A673 (cell line): ENCODE results near the gene SIK3.

Experiments used
- EZH2 ChIP-seq: fragments of 200-600 bp; sonication (generic); IDR thresholded peaks from 2 replicates; pipeline ENCODE4 v1.6.1; 2017; ENCODE audit warnings: borderline replicate concordance, low read depth, mild to moderate bottlenecking, mixed read lengths, antibody characterized with exemption, low read length; ENCODE audit not compliant: poor library complexity, severe bottlenecking
- TF ChIP-seq, protein P1 (sequence below): fragments of 300-800, 200-600 bp; sonication (generic); conservative IDR thresholded peaks from 2 replicates; pipeline ENCODE4 v1.5.1; 2017; ENCODE audit warnings: low read depth, mild to moderate bottlenecking, antibody characterized with exemption, low read length, moderate library complexity, mixed read lengths

DNA sequence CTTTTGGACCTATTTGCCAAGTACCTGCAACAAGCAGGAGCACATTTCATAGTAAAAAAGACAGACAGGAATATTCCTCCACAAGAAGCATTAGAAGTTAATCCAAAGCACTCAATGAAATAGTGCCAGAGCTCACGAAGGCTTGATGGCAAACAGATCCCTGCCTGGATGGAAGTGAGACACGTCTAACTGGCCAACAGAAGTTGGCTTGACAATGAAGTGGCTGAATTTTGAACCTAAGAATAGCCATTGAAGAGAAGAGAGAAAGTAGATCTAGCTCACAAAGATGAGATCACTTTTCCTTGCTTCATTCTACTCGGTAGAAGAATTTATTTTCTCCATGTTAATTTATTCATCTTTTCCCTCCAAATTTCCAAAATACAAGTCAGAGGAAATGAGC, 230.2 kb downstream of the SIK3 start:
- TF ChIP-seq, protein P1, sequence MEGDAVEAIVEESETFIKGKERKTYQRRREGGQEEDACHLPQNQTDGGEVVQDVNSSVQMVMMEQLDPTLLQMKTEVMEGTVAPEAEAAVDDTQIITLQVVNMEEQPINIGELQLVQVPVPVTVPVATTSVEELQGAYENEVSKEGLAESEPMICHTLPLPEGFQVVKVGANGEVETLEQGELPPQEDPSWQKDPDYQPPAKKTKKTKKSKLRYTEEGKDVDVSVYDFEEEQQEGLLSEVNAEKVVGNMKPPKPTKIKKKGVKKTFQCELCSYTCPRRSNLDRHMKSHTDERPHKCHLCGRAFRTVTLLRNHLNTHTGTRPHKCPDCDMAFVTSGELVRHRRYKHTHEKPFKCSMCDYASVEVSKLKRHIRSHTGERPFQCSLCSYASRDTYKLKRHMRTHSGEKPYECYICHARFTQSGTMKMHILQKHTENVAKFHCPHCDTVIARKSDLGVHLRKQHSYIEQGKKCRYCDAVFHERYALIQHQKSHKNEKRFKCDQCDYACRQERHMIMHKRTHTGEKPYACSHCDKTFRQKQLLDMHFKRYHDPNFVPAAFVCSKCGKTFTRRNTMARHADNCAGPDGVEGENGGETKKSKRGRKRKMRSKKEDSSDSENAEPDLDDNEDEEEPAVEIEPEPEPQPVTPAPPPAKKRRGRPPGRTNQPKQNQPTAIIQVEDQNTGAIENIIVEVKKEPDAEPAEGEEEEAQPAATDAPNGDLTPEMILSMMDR = no peak
- no peak for TF ChIP-seq EZH2
